Right ventricle myocardium superior (tissue), 1 donor: Measurements from ENCODE around the gene ARHGAP4. TPM values are rescaled to one million over a fixed set of nuclear protein-coding genes. Genes with fewer than 3 reads are reported as not detected.

ENCODE experiments used
- ATAC-seq: fragments of 200-7000 bp; cut with Tn5 transposase; one replicate; pipeline ENCODE4 v1.9.1; 2020; ENCODE audit warnings: mild to moderate bottlenecking; ENCODE audit not compliant: poor library complexity
- DNase-seq: peaks from one replicate; pipeline ENCODE4 v3.0.0-alpha.2; 2020
- intact Hi-C: fragments of 100-400 bp; cut with DNase I; formaldehyde crosslinking; loops from one replicate; pipeline ENCODE4 v1.11.2; 2022
- total RNA-seq: library from RNA; stranded (reverse); fragmentation: NEBNext Ultra II Directional; extraction: Animal tissue kit (Norgen Biotek cat#: 25700); gene quantifications from one replicate; pipeline ENCODE4 v1.2.1, GENCODE V29; 2021
- donor health status: DM: no; HTN: yes; CAD: no; lungs with severe emphysema.

The ARHGAP4 gene
- total RNA-seq, 1 donor from 2014 or later = 10.3 TPM

GRCh38 chrX:153919281-153919680 lies 6.8 kb downstream of the ARHGAP4 start:
- DNase-seq = no peak
- no peak for ATAC-seq
- intact Hi-C loops = no loop called here

DNA sequence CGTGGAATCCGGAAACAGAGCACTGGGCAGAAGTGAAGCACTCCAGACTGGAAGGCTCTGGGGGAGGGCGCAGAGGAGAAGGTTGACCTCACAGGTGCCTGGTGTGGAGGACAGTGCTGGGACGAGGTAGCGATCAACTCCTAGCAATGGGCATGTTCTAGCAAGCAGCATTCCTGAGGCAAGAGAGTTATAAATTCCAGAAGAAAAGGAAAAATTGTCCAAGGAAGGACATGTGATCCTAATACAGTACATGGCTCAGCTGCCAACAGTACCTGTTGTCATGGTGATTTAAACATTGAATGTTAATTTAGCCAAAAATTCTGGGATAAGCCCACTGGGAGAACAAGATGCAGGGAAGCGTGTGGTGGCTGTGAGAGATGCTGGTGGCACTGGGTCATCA lies 8.2 kb downstream of the ARHGAP4 start:
- DNase-seq (no peak), ATAC-seq (no peak)
- intact Hi-C loops = no loop called here

DNA sequence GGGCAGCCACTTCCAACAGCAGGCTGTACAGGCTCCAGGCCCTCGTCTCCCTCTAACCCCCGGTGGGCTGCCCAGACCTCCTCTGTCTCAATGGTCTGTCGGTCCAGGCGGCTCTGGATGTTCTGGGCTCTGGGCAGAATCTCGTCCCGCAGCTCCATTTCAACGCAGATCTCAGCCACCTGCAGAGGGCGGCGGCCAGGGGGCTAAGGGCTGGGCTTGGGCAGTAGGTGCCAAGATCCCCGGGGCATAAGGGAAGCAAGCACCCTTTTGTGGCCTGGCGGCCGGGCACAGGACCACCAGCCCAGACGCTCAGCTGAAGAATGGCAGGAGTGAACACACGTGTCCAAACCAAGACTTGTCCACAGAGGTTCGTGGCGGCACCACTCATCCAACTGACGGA lies 12.4 kb downstream of the ARHGAP4 start:
- no peak for ATAC-seq
- intact Hi-C loops = no loop called here
- no peak for DNase-seq

GRCh38 chrX:153913211-153913610 lies 12.9 kb downstream of the ARHGAP4 start:
- intact Hi-C loops = no loop called here
- ATAC-seq (no peak), DNase-seq (no peak)

GRCh38 chrX:153911798-153912197 lies 14.3 kb downstream of the ARHGAP4 start:
- intact Hi-C loops = no loop called here
- DNase-seq (no peak), ATAC-seq (no peak)

- DNase-seq (no peak), ATAC-seq (no peak)
- intact Hi-C loops = no loop called here
Observed at GRCh38 chrX:153910446-153910845, 15.6 kb downstream of the ARHGAP4 start.

GRCh38 chrX:153909980-153910360 lies 16.1 kb downstream of the ARHGAP4 start:
- ATAC-seq = no peak
- intact Hi-C loops = no loop called here

DNA sequence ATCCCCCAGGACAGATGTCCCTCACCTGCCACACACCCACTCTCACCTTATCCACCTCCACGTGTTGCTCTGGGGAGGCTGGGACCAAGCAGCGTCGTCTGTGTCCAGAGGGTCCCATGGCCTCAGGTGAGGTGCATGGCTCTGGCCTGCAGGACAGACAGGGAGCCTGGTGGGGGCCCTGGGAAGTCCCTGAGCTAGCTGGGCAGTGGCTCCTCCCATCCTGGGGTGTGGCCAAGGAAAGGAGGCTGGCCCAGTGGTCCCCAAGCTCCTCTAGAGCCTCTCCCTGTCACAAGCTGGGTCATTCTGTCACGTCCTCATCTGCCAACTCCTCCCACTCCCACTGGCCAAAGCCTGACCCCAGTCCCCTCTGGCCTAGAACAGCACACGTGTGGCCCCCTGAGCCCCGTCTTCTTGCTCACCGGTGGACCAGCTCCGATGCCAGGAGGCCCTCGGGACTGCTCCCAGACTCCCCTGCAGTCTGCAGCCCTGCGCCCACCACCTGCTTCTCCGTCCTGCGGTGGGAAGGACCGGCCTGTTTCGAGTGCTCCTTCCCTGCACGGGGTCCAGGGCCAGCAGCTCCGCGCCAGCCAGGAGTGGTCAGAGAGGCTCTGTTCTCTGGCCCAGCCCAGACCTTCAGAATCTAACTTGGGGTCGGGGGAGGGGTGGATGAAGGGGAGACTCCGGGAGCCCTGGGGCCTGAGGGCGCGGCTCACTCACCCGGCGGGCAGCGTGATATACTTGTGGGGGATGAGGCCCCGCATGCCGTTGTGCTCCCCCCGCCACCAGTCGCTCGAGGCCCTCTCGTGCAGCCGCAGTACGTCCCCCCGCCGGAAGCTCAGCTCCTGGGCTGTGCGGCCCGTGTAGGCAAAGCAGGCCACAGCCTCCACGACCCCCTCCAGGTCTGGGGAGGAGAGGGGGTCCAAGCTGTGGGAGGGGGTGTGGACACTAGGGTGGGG lies 16.8 kb downstream of the ARHGAP4 start:
- DNase-seq = no peak
- no peak for ATAC-seq
- intact Hi-C loops = no loop called here

More at GRCh38 chrX:153909980-153910360, 16.1 kb downstream of the ARHGAP4 start:
- DNase-seq = no peak

DNA sequence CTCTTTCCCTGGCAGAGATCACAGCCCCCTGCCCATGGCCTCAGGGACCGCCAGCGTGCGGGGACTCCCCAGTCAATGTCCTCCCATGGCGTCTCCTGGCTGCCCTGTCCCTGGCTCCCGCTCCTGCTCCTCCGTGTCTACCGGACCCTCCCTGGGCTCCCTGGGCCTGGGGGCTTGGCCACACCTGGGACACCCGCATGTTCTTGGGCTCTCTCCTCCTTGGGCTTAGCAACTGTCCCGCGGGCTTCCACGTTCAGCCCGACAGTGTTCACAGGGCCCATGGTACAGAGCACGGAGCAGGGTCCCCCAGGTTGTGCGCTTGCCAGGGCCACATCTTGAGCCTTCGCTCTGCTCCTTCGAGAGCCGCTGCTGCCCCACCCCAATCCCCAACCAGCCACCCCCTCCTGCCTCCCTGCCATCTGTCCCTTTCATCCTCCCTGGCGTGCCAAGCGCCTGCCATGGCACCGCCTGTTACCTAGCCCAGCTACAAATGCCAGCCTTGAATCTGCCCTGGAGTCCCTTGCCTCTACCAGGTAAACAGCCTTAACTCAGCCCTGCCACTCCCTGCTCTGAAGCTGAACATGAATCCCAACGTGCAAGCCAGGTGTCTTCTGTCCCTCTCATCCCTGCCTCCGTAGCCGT lies 17.7 kb downstream of the ARHGAP4 start:
- ATAC-seq (no peak), DNase-seq (no peak)
- intact Hi-C loops = no loop called here

- intact Hi-C loops = no loop called here
- DNase-seq = no peak
Observed at GRCh38 chrX:153907456-153907855, 18.6 kb downstream of the ARHGAP4 start.

GRCh38 chrX:153906126-153906917 lies 19.7 kb downstream of the ARHGAP4 start:
- DNase-seq = no peak
- intact Hi-C loops = no loop called here

More at GRCh38 chrX:153907456-153907855, 18.6 kb downstream of the ARHGAP4 start:
- ATAC-seq = no peak

GRCh38 chrX:153905481-153906095 lies 20.5 kb downstream of the ARHGAP4 start:
- DNase-seq (no peak), ATAC-seq (no peak)
- intact Hi-C loops = no loop called here

More at GRCh38 chrX:153906126-153906917, 19.7 kb downstream of the ARHGAP4 start:
- ATAC-seq = no peak

DNA sequence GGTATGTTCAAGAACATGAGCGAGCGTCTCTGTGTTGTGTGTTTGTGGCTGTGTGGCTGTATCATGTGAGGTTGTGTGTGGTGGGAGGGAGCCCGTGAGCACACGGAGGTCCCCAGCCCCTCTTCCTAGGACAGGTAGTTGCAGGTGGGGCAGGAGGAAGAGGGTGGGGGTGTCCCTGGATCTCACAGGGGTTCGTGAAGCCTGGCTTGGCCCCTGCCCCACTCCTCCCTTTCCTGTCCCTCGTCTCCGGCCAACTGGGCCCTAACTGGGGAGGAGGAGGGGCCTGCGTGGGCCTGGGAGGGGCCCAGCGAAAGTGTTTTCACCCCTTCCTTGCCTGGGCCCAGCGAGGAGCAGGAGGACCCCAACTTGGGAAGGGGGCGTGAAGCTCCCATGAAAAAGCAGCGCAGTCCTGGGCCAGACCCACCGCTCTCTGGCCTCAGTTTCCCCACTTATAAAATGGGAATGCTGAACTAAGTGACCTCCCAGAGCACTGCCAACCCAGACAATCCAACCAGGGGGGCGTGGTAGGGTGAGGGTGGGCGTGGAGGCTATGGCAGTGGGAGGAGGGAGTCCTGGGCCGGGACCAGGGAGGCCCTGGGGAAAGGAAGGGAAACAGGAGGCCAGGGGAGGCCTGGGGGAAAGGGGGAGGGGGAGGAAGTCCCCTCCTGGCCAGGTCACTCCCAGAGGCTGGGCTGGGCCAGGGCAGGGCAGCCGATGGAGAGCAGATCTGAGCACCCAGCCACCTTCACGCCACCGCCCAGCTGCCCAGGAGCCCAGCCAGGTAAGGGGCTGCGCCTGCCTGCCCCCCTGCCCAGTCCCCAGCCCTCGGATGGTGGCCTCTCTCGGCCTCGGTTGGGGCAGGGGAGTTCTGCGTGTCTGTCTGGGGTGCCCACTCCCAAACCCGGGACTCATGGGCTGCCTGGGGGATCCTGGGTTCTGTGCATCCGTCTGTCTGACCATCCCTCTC lies 21.8 kb downstream of the ARHGAP4 start, which contains the start of gene AVPR2:
Gene AVPR2, plus strand, starts transcription at position 683 of the 967 bp plus-strand sequence. CDS start 473 bp downstream, outside the sequence.
- intact Hi-C loops = no loop called here
- DNase-seq (peak; percentile 56), ATAC-seq (peak; percentile 63)

GRCh38 chrX:153903238-153903980 lies 22.7 kb downstream of the ARHGAP4 start:
- peak; percentile 56 for ATAC-seq
- intact Hi-C loops = no loop called here
- DNase-seq = peak; percentile 61

GRCh38 chrX:153902385-153902784 lies 23.7 kb downstream of the ARHGAP4 start:
- ATAC-seq = no peak
- DNase-seq = no peak
- intact Hi-C loops = no loop called here

DNA sequence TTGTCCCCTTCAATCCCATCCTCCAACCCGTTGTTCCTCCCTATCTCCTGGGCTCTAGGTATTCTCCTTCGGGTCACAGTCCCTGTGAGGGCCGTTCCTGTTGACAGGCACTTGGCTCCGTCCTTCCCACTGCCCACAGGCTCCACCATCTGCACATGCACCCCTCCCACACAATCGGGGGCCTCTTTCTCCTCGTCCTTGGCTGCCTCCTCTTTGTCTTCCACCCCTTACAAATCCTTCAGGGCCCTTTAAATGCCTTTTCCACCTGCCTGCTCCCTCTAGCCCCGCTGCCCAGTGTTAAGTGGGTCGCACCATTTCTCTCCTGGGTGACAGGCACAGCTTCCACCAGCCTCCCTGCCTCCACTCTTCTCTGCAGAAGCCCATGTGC lies 24.3 kb downstream of the ARHGAP4 start:
- no peak for DNase-seq
- no peak for ATAC-seq
- intact Hi-C loops = no loop called here
